Vagina (tissue), 2 donors: ENCODE measurements around the gene STK39.

ENCODE experiments used
- POLR2AphosphoS5 ChIP-seq, 2 donors: sonication (generic); formaldehyde crosslinking; IDR thresholded peaks; one replicate each; pipeline ENCODE4 v1.9.0; 2017; ENCODE audit warnings: antibody characterized with exemption in 2 of 2, mild to moderate bottlenecking in 2 of 2, low read depth in 1 of 2; ENCODE audit not compliant: insufficient read depth in 1 of 2
- TF ChIP-seq, protein P1 (sequence below), 3 experiments: fragments of 450-650 bp in 2 of 3; fragments of 200-600 bp in 1 of 3; sonication (generic) in 1 of 3; IDR thresholded peaks; one replicate each; pipeline ENCODE4 v1.5.1; 2017 to 2019; ENCODE audit warnings: antibody characterized with exemption in 3 of 3, mild to moderate bottlenecking in 2 of 3, moderate library complexity in 2 of 3

- TF ChIP-seq, protein P1, sequence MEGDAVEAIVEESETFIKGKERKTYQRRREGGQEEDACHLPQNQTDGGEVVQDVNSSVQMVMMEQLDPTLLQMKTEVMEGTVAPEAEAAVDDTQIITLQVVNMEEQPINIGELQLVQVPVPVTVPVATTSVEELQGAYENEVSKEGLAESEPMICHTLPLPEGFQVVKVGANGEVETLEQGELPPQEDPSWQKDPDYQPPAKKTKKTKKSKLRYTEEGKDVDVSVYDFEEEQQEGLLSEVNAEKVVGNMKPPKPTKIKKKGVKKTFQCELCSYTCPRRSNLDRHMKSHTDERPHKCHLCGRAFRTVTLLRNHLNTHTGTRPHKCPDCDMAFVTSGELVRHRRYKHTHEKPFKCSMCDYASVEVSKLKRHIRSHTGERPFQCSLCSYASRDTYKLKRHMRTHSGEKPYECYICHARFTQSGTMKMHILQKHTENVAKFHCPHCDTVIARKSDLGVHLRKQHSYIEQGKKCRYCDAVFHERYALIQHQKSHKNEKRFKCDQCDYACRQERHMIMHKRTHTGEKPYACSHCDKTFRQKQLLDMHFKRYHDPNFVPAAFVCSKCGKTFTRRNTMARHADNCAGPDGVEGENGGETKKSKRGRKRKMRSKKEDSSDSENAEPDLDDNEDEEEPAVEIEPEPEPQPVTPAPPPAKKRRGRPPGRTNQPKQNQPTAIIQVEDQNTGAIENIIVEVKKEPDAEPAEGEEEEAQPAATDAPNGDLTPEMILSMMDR (IDR thresholded peaks at IDR 0.05) = no peak
- no peak for TF ChIP-seq POLR2AphosphoS5 (IDR thresholded peaks at IDR 0.05; ENCODE audit: insufficient read depth in 1 of 2, low read depth in 1 of 2)
Observed at GRCh38 chr2:168062936-168063335, 184.5 kb downstream of the STK39 start.
